ENCODE measurements around the gene SIL1. TPM values are rescaled to one million over a fixed set of nuclear protein-coding genes. Genes with fewer than 3 reads are reported as not detected.

The SIL1 gene
- total RNA-seq, 2 donors from 2014 or later = 31.6 to 64.4 TPM

DNA sequence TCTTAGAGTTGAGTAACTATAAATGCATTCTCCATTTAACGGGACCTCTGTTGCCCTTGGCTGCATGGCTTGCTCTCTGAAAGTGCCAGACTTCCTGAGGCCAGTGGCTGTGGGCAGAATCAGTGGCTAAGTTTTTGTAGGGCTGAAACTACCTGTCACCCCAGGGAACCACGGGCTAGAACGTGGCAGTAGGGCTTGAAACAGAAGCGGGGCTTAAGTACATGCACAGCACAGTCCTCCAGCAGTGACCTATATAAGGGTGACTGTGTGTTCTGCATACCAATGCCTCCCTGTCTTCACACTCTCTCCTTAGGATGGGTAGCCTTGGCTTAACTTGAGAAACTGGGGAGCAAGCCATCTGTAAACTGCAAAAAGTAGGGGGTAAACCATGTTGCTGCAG, 279.5 kb downstream of the SIL1 start:
- no peak overlapping the region for H3K27ac ChIP-seq
- no peak overlapping the region for H3K9ac ChIP-seq (ENCODE audit: low read depth in 2 of 2, low read length in 2 of 2)
- H3K36me3 ChIP-seq = no peaks in the 10 kb centered on the region
- H3K9me3 ChIP-seq = no peaks in the 10 kb centered on the region
- no peak overlapping the region for H3K4me3 ChIP-seq
- no peak for DNase-seq
- intact Hi-C loops (cut with DNase I) = no loop called here
- H3K4me1 ChIP-seq = no peaks in the 10 kb centered on the region
- TF ChIP-seq, protein P1, sequence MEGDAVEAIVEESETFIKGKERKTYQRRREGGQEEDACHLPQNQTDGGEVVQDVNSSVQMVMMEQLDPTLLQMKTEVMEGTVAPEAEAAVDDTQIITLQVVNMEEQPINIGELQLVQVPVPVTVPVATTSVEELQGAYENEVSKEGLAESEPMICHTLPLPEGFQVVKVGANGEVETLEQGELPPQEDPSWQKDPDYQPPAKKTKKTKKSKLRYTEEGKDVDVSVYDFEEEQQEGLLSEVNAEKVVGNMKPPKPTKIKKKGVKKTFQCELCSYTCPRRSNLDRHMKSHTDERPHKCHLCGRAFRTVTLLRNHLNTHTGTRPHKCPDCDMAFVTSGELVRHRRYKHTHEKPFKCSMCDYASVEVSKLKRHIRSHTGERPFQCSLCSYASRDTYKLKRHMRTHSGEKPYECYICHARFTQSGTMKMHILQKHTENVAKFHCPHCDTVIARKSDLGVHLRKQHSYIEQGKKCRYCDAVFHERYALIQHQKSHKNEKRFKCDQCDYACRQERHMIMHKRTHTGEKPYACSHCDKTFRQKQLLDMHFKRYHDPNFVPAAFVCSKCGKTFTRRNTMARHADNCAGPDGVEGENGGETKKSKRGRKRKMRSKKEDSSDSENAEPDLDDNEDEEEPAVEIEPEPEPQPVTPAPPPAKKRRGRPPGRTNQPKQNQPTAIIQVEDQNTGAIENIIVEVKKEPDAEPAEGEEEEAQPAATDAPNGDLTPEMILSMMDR (IDR thresholded peaks at IDR 0.05) = no peak
- no peaks in the 10 kb centered on the region for H3K27me3 ChIP-seq

DNA sequence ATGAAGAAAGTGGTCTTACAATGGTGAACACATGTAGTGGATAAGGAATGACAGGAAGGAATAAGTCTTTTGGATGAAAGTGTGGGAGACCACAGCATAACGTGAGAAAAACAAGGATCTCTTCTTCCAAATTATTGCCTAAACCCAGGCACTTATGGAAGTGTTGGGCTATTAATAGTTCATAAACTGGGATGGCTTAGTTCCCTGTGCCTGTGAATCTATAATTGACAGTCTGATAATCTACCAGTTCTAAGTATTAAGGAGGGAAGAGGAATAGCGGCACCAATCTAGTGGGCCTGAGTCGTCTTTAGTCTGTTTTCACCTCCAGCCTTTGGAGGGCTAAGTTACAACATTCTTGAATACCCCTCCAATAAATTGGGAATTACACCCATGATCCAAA, 283.8 kb downstream of the SIL1 start:
- no peak for DNase-seq
- H3K36me3 ChIP-seq = no peaks in the 10 kb centered on the region
- H3K4me1 ChIP-seq = no peaks in the 10 kb centered on the region
- no peak overlapping the region for H3K27ac ChIP-seq
- H3K9ac ChIP-seq (ENCODE audit: low read depth in 2 of 2, low read length in 2 of 2) = no peak overlapping the region
- no peaks in the 10 kb centered on the region for H3K9me3 ChIP-seq
- intact Hi-C loops (cut with DNase I) = no loop called here
- TF ChIP-seq, protein P1 (IDR thresholded peaks at IDR 0.05) = no peak
- H3K4me3 ChIP-seq = no peak overlapping the region
- H3K27me3 ChIP-seq = no peaks in the 10 kb centered on the region

DNA sequence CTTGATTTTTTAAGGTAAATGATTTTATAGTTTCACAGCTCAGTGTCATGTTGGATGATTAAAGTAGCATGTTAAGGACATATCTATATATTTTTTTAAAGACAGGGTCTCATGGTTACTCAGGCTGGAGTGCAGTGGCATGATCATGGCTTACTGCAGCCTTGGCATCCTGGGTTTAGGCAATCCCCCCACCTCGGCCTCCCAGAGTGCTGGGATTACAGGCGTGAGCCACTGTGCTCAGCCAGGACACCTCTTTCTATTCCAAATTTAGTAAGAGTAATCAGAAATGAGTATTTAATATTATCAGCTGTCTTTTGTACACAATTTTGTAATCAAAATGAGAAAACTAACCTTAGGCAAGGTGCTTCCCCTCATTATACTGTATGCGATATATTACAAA, 284.4 kb downstream of the SIL1 start:
- H3K4me3 ChIP-seq = no peak overlapping the region
- H3K9me3 ChIP-seq = no peaks in the 10 kb centered on the region
- H3K27me3 ChIP-seq = no peaks in the 10 kb centered on the region
- no peak for DNase-seq
- no peak overlapping the region for H3K27ac ChIP-seq
- H3K36me3 ChIP-seq = no peaks in the 10 kb centered on the region
- intact Hi-C loops (cut with DNase I) = no loop called here
- H3K9ac ChIP-seq (ENCODE audit: low read depth in 2 of 2, low read length in 2 of 2) = no peak overlapping the region
- TF ChIP-seq, protein P1 (IDR thresholded peaks at IDR 0.05) = no peak
- no peaks in the 10 kb centered on the region for H3K4me1 ChIP-seq

DNA sequence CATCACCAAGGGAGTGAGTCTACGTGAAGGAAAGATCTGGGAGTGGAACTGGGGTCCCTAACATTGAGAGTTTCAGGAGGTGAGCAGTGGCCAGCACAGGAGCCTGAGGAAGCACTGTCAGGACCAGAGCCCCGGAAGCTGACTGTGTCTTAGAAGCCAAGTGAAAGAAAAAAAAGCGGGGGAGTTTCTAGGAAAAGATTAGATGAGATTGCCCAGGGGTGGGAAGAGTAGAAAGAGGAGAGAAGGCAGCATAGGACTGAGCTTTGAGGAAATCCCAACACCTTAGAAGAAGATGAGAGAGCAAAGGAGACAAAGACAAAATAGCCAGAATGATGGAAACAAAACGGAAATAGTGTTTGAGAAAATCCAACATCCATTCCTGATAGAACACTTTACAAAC, 286.1 kb downstream of the SIL1 start:
- Histone ChIP-seq H3K36me3 (no peaks in the 10 kb centered on the region), H3K4me1 (no peaks in the 10 kb centered on the region), H3K4me3 (no peak overlapping the region), H3K9ac (ENCODE audit: low read depth in 2 of 2, low read length in 2 of 2) (no peak overlapping the region), H3K27me3 (no peaks in the 10 kb centered on the region), H3K9me3 (no peaks in the 10 kb centered on the region), H3K27ac (no peak overlapping the region)
- intact Hi-C loops (cut with DNase I) = no loop called here
- TF ChIP-seq, protein P1 (IDR thresholded peaks at IDR 0.05) = no peak
- no peak for DNase-seq

DNA sequence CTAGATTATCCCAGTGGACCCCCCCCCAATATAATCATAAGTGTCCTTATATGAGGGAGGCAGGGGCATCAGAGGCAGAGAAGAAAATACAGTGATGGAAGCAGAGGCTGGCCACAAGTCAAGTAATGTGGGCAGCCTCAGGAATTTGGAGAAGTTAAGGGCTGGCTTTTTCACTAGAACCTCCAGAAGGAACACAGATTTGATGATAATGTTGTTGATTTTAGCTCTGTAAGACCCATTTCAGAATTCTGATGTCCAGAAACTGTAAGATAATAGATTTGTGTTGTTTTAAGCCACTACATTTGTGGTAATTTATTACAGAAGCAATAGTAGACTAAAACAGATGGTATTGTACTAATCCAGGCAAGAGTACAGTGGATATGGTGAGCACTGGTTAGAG, 286.7 kb downstream of the SIL1 start:
- no peaks in the 10 kb centered on the region for H3K36me3 ChIP-seq
- no peak overlapping the region for H3K27ac ChIP-seq
- DNase-seq = no peak
- H3K4me3 ChIP-seq = no peak overlapping the region
- H3K9ac ChIP-seq (ENCODE audit: low read depth in 2 of 2, low read length in 2 of 2) = no peak overlapping the region
- TF ChIP-seq, protein P1 (IDR thresholded peaks at IDR 0.05) = no peak
- intact Hi-C loops (cut with DNase I) = no loop called here
- H3K9me3 ChIP-seq = no peaks in the 10 kb centered on the region
- no peaks in the 10 kb centered on the region for H3K27me3 ChIP-seq
- H3K4me1 ChIP-seq = no peaks in the 10 kb centered on the region

All from colonic mucosa (tissue), 4 donors.